ENCODE results near the gene PINLYP.

DNA sequence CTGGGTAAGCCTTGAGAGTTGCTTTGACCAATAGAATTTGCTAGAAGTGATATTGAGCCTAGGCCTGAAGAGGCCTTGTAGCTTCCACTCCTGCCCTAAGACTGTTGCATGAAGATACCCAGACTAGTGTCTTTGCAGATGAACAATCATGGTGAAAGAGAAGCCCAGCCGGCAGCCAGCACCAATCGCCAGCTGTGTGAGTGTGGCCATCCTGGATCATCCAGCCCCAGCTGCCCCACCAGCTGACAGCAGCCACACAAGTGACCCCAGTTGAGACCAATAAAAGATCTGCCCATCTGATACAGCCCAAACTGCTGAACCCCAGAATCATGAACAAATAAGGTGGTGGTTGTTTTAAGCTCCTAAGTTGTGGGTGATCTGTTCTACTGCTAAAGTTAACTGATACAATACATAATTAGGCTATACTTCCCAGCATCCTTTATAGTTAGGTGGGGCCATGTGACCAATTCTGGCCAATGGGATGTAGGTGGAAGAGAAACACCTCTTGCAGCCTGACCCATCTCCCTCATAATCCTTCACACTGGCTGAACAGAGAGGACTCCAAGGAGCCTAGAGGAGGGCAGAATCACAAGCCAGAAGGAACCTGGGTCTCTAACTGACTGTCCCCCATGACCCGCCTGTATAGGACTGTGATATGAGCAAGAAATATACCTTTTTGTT is 53.2 kb downstream of the PINLYP start:
- TF ChIP-seq, protein P1, sequence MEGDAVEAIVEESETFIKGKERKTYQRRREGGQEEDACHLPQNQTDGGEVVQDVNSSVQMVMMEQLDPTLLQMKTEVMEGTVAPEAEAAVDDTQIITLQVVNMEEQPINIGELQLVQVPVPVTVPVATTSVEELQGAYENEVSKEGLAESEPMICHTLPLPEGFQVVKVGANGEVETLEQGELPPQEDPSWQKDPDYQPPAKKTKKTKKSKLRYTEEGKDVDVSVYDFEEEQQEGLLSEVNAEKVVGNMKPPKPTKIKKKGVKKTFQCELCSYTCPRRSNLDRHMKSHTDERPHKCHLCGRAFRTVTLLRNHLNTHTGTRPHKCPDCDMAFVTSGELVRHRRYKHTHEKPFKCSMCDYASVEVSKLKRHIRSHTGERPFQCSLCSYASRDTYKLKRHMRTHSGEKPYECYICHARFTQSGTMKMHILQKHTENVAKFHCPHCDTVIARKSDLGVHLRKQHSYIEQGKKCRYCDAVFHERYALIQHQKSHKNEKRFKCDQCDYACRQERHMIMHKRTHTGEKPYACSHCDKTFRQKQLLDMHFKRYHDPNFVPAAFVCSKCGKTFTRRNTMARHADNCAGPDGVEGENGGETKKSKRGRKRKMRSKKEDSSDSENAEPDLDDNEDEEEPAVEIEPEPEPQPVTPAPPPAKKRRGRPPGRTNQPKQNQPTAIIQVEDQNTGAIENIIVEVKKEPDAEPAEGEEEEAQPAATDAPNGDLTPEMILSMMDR (IDR thresholded peaks at IDR 0.05; ENCODE audit: low read length): no peak
- no peak for TF ChIP-seq EZH2 (IDR thresholded peaks at IDR 0.05; ENCODE audit: borderline replicate concordance, low read length)
